Activated gamma-delta T cell treated with anti-CD3 and anti-CD28 coated beads, Interleukin-2, amount 50 U/mL, for 16 hours (primary cell): ENCODE data around the gene BRAT1.
A peak's percentile ranks its signal among the peaks of the same experiment; 100 is the strongest.
"Not testable (repeated sequence)": the region's sequence is repeated elsewhere in the genome, so short reads cannot be mapped to it uniquely, and the experiment has no call there.

ENCODE experiments used
- DNase-seq: peaks from one replicate; pipeline ENCODE4 v3.0.0-alpha.2; 2020; ENCODE audit warnings: low read depth

BRAT1 gene

DNA sequence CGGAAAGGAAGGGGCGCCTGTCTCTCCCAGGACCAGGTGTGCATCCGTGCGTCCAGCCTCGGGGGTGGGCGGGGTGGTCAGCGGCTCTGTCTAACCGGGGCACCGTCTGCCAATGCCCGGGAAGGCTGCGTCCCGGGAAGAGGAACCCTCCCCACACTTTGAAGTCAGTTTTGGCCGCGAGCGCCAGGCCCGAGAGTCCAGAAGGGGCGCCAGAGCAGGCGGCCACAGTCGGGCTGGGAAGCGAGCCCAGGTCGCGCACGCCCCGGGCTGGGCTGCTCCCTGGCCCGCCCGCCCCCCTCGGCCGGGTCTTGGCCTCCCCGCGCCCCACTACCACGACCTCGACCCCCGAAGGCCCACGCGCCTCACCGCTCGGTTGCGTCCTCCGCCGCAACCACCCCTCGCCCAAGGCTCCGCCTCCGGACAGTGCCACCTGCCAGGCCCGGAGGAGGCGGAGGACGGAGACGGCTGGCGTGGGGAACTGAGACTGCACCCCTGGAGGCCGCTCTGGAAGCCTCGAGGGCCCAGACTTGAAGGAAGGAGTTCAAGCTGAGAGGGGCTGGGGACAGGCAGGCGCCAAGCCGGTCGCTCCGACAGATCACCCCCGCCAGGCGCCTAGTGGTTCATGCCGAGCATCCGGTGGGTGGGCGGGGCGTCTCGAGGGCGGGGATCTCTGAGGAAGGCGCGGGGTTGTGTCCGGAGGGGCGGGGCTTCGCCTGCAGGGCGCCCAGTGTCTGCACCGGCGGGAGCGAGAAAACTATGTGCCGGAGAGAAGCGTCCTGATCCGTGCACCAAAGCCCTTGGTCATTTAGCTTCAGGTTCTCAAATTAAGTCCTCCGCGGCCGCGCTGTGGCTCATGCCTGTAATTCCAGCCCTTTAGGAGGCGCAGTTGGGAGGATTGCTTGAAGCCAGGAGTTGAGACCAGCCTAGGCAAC lies at the start of gene BRAT1:
BRAT1 (minus strand) TSS at position 404 of the 932 bp plus-strand sequence. CDS start 1,093 bp downstream, outside the sequence.
- peak; percentile 93 for DNase-seq

DNA sequence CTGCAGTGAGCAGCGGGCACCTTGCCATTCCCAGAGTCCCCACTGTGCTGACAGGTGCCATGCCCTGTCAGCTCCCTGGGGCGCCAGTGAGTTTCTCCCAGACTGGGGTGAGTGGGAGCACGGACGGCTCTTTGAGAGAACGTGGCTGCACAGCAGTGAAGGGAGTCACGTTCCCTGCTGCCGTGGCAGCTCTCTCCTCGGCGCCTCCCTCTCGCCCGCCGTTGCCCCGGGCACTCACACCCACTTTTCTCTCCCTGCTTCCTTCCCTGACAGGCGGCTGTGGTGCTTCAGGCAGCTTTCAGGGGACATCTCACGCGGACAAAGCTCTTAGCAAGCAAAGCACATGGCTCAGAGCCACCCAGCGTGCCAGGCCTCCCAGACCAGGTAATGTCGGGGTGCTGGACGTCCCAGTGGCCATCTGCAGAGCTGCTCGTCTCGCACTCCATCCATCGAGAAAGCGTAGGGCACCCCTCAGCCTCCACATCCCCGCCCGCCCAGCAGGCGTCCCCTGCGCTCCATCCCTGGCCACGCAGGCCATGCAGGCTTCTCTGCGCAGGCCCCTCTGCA lies 49.4 kb upstream of the BRAT1 start:
- DNase-seq, result no peak

DNA sequence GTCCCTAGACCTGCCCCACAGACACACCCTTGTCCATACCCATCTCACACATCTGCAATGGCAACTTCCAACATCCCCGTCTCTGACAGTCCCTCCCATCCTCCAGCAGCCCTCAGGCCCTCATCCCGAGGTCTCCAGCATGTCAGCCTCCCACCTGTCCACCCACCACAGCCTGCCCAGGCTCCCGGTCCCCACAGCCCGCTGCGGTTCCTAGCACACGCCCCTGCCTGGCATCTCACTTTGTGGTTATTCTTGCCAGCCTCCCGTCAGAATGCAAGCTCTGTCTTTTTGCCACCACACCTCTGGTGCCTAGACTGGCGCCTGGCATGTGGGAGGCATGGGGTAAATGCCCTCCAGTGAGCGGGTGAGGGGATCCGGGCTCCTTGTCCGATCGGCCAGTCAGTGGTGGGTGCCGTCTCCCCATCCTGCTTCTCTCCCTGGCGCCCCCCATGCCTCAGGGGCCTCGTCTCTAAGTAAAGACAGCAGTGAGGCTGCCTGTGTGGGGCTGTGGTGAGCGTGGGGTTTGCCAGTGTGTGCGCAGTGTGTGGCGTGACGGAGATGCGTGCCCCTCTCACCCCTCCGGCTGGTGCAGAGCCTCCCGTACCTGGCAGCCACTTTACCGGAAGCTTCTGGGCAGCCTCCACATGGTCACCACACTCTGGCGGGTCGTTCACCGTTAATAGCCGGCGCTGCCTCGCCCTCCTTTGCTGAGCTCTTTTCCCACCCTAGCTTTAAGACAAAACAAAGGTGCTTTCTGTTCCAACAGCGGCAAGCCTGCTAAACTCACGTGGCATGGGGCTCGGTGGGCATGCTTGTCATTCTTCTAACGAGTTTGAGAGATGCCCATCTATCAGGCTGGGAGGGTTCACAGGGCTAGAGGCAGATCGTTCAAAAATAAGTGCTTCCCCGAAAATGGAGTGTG lies 48.0 kb upstream of the BRAT1 start:
- DNase-seq, result no peak

DNA sequence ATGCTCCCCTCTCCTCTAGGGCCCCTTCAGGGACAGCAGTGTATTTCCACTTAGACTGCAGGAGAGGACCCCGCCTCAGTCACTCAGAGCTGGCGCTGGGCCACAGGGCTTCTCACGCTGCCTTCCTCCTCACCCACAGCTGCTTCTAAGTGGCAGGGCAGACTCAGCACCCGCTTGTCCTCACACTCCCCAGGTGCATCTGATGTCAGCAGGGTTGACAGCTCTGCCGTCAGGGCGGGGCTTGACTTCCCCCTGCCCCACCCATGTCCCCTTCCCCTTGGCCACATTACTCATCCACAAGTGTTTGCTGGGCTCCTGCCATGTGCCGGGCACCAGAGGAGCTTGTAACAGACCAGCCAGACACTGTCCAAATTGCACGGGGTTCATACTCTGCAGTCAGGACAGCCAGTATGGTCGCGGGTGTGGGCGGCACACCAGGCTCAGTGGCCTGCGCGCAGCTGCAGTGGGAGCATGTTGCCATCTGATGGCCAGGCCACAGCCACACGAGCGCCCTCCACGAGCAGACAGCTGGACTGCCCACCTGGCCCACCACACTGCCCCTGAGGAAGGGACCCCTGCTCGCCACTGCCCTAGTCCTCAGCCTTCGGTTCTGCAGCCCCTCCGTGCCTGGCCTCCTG lies 47.2 kb upstream of the BRAT1 start:
- no peak for DNase-seq

DNA sequence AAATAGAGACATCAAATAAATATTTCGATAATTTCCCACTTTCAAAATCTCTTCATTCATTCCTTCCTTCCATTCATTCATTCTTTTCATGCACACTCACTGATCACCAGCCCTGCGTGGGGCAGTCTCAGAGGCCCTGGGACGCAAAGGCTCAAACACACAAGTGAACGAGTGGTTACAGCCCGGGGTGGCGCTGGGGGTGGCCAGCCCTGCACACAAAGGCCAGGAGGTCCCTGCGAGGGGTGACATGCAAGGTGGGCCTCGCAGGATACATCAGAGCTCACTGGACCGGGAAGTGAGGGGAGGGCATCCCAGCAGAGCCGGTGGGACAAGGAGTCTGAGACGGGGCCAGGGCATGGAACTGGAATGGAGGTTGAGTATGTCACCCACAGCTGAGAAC lies 46.6 kb upstream of the BRAT1 start:
- no peak for DNase-seq

DNA sequence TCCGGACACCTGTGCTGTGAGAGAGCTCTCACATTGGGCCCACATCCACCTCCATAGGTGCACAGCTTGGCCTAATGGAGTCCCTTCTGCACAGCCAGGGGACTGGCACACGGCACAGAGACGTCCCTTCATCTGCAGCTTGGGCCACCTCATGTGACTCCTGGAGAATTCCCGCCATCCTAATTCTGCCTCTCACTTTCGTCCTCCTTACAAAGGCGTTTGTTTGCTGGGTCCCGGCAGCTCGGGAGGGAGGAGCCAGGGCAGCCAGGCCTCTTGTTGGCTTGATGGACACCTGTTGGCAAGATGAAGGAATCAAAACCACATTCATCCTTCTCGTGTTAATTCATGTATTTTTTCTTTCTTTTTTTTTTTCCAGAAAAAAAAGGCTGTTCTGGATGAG lies 45.7 kb upstream of the BRAT1 start:
- DNase-seq, result no peak

DNA sequence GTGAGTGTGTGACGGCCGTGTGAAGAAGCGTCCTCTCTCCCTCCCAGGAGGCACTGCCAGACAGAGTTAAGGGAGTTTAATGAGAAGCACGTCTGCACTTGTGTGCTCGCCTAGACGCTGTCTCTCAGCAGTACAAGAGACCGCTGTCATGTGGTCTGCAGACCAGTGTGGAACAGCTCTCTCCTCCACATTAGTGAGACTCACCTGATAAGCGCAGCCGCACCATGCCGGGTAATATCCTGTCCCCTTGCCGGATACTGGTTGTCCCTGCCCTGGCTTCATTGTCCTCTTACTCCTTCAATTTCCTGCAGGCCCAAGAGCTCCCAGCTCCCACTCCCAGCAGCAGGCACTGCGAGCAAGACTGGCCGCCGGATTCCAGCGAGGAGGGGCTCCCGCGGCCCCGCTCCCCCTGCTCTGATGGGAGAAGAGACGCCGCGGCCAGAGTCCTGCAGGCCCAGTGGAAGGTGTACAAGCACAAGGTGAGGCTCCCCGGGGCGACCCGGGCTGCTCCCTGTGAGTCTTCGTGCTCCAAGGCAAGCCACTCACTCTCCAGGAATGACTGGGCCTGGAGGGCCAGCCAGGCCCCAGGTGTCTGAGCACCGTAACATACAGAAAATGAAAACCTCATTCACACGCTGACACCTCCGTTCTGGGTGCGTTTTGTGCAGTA lies 43.0 kb upstream of the BRAT1 start:
- no peak for DNase-seq

DNA sequence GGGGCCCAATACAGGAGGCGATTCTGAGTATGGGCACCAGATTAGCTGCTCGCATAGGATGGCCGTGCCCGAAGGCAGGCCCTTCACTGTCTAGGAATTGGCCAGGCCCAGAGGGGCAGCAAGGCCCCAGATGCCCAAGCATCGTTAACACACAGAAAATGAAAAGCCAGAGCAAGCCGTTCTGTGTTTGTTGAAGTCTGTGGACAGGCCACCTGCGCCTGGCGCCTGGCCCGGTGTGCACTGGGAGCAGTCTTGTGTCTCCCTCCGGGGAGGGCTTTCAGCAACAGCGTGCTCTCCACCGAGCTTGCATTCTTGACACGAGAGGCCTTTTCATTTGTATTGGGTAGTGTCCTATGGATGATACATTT lies 41.9 kb upstream of the BRAT1 start:
- no peak for DNase-seq

DNA sequence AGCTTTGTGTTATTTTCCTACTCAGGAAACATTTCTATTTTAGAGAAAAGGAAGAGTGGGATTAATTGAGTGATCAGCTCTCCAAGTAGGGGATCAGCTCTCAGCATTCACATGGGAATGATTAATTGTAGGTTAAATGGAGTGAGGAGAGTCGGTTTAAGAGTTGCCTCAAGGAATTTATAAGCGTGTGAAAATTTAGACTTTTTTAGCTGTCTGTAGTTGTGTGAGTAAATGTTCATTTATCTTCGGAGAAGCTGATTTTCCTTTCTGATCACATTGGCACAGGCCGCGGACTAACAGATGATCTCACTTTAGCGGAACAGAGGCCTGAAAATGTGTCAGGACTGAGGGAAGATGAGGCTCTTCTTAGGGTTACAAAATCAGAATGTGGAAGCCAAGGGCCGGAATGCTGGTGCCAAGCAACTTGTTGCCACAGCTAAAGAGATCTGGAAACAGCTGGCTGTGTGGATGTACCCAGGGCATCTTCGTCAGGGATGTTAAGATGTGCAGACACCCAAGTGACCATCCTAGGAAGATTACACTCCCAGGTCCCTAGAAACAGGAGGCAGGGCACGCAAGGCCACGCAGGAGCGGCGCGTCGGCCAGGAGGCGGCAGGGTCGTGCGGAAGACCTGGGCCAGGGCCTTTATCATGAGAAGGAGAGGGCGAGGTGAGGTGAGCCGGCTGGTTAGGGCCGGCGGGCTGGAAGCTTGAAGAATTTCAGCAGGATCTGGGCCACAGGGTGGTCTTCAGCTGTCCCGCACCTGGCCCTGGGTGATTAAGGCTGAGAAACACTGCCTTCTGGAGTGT lies 41.3 kb upstream of the BRAT1 start:
- no peak for DNase-seq

DNA sequence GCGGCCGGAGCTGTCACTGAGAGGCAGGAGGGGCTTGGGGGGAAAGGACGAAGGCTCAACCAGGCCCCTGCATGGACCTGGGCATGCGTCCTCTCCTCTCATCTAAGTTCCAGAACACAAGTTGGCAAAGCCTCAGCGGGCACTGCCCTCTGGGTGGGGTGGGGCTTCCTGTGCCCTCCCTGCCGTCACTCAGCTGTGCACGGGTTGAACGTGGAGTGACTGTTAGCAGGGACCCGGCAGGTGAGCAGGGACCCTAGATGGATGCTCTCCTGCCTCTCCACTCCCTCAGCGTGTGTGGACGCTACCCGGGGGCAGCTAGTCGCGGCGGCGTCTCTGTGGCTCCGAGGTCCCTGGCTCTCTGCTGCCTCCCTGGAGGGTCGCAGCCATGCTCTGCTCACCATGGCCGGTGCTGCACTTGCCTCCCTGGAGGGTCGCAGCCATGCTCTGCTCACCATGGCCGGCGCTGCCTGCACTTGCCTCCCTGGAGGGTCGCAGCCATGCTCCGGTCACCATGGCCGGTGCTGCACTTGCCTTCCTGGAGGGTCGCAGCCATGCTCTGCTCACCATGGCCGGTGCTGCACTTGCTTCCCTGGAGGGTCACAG lies 40.0 kb upstream of the BRAT1 start:
- DNase-seq, result no peak

DNA sequence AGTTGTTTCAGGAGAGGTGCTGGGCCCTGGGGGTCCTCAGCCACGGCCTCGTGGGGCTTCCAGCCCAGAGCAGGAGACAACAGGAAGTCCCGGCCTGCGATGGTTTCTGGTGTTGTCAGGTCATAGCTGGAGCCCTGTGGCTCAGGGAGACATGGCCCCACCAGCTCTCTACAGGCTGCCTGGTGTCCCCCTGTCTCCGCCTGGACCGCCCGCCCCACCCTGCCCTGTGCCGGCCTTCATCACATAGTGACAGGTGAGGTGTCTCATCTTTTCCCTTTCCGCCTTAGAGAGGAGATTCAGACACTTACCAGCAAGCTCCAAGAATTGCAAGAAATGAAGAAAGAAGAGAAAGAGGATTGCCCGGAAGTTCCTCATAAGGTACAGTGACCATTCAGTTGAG lies 39.3 kb upstream of the BRAT1 start:
- DNase-seq, result no peak

DNA sequence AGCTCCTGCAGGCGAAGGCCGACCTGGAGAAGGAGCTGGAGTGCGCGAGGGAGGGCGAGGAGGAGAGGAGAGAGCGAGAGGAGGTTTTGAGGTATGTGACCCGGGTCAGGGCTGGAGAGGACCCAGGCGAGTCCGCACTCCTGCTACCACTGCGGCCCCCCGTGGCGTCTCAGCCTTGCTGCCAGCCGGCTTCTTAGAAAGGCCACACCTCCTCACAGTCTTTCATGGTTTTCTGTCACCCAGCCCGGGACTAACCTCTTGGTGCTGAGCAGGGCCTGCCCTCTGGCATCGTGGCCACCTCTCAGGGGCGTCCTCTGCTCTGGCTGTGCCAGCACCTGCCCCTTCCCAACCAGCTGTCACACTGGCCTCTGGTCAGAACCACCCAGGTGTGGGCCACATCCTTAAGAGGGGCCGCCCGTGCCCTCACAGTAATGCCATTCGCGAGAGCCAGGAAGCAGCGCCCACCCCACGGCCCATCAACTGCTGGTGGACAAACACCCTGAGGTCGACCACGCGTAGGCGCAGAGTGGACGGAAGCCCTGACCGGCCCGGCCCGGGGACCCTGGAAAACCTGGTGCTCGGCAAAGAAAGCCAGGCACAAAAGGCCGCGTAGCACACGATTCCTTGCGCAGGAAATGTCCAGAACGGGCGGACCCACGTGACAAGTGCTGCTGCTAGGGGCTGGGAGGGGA lies 37.9 kb upstream of the BRAT1 start:
- DNase-seq, result no peak

DNA sequence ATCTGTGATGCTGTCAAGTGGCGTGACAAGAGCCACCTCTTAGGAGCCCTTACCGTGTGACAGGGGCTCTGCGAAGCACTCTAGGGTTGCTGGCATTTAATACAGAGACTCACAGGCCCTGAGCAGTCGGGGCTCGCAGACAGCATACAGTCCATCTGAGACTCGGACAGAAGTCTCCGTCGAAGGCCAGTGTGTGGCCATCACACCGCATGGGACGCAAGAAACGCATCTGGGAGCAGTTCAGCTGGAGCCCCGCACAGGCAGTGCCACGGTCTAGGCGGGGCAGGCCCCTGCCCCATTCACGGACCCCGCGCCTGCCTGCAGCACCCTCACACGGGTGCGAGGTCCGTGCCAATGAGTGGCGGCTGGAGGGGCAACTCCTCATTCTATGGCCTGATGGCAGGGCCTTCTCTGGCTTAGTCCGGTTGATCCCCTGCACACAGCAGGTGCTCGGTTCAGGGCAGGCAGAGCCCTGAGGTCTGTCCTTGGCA lies 37.1 kb upstream of the BRAT1 start:
- no peak for DNase-seq

DNA sequence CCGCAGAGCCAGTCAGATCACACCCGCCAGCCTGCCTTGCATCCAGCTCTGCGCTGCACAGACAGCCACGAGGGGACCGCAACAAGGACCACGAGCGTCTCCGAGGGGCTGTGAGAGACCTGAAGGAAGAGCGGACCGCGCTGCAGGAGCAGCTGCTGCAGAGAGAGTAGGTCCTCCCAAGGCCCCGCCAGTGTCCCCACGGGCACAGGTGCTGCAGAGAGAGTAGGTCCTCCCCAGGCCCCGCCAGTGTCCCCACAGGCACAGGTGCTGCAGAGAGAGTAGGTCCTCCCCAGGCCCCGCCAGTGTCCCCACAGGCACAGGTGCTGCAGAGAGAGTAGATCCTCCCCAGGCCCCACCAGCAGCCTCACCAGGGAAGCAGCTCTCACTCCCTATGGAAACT lies 34.6 kb upstream of the BRAT1 start:
- DNase-seq, result not testable (repeated sequence)

DNA sequence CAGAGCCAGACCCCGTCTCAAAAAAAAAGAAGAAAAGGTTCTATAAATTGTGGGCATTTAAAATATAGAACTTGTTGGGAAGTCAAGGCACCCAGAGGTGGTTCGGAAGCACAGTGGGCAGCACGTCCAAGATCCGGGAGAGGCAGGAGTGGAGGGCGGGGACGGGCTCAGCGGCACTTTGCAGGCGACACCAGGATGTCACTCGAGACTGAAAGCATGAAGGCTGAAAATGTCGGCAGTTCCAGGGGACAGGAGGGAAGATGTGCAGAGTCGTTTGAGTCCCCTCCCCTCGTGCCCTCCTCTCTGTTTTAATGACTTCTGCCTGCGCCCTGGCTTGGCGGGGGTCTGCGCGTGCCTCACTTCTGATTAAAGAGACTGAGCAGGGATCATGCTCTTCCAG lies 34.0 kb upstream of the BRAT1 start:
- DNase-seq, result no peak

DNA sequence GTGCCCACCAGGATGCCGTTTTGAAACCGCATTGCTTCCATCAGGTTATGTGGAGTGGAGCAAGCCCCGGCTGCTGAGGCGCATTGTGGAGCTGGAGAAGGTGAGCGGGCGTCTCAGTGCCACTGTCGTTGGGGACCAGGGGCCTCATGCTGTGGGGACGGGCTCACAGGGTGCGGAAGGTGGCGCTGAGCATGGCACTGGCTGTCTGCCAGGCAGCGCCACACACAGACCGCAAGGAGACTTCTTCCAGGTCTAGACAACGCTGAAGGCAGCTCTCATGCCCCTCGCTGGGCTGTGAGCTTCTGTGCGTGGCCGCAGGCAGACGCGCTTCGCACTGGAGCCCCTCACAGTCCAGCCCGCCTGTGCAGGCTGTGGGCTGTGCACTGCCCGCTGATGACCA lies 32.5 kb upstream of the BRAT1 start:
- no peak for DNase-seq

DNA sequence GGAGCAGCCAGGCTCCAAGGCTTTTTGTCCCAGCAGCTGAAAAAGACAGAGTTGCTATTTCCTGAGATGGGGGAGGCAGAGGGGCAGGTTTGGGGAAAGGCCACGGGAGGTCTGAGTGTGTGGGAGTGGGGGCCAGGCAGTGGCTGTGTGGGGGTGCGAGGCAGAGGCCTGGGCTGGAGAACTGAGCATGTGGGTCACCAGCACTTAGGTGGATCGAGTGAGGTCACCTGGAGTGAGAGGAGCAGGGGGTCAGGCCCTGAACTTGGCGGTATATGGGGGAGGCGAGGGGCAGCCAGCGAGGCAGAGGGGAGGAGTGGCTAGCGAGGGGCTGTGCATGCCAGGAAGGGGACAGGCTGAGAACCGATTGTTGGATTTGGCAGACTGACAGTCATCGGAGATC lies 31.8 kb upstream of the BRAT1 start:
- no peak for DNase-seq

DNA sequence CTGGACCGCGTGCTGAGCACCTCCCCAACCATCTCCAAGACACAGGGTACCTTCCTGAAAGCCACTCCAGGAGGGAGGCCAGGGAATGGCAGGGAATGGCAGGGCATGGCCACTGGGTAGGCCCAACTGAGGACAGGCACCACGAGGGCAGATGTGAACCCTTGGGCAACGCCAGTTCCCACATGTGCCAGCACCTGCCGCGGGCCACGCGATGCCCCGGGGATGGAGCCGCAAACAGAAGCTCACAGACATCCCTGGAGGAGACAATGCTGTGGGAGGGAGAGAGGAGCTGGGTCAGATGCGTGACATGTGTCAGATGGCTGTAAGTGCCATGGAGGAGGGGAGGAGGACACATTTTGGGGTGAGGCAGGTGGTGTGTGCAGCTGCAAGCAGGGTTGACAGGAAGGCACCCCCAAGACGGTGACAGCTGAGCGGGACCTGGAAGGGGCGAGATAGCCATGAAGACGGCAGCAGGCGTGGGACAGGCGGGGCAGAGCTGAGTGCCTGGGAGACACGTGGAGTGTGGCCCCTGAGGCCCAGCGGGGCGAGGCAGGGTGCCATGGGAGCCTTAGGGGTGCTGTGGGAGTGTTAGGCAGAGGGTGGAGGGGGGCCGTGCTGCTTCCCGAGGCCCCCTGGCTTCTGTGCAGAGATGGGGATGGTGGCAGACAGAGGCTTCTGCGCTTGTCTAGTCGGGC lies 31.1 kb upstream of the BRAT1 start:
- DNase-seq, result no peak

DNA sequence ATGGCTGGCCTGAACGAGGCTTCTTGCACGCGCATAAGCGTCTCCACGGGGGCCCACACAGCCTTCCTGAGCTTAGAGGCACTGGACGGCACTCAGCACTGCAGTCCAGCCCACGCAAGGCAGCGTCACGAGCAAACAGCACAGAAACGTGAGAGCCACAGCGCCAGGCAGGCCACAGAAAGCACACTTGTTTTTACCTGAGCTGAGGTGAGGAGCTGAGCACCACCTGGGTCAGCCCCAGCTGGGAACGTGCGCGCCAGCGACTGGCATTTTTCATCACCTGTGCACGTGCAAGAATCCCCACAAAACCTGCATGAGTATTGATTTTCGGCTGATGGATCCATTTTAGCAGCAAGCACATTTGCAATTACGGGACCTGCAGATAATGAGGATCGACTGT lies 30.1 kb upstream of the BRAT1 start:
- no peak for DNase-seq
